ENCODE data around the gene P3H1.
"Not testable (repeated sequence)": the region's sequence is repeated elsewhere in the genome, so short reads cannot be mapped to it uniquely, and the experiment has no call there.

Gene P3H1, protein sequence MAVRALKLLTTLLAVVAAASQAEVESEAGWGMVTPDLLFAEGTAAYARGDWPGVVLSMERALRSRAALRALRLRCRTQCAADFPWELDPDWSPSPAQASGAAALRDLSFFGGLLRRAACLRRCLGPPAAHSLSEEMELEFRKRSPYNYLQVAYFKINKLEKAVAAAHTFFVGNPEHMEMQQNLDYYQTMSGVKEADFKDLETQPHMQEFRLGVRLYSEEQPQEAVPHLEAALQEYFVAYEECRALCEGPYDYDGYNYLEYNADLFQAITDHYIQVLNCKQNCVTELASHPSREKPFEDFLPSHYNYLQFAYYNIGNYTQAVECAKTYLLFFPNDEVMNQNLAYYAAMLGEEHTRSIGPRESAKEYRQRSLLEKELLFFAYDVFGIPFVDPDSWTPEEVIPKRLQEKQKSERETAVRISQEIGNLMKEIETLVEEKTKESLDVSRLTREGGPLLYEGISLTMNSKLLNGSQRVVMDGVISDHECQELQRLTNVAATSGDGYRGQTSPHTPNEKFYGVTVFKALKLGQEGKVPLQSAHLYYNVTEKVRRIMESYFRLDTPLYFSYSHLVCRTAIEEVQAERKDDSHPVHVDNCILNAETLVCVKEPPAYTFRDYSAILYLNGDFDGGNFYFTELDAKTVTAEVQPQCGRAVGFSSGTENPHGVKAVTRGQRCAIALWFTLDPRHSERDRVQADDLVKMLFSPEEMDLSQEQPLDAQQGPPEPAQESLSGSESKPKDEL

DNA sequence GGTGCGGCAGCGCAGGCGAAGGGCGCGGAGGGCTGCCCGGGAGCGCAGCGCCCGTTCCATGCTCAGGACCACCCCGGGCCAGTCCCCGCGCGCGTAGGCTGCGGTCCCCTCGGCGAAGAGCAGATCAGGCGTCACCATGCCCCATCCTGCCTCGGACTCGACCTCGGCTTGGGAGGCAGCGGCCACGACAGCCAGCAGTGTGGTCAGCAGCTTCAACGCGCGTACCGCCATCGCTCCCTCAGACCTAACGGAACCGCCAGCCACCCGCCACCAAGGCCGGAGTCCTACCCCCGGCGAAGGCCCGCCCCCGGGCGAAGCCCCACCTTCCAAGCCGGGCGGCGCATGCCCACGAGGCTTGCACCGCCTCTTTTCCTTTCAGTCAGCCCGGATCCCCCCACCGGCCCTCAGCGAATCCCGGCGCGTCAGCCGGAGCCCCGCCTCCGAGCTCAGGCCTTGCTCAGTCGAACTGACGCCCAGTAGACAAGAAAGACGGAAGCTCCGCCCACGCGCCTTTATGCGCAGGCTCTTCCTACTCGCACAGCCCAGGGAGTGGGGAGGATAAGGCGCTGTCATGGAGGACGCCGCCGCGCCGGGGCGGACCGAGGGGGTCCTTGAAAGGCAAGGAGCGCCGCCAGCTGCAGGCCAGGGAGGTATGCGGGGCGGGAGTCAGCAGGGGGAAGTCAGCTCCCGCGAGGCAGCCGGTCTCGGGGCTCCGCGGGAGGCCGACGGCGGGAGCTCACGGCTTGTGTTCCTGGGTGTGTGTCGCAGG, at the start of gene P3H1, which contains the start of gene C1orf50:
TSS of gene P3H1 (minus strand) at position 288 of the 769 bp plus-strand sequence. CDS start at position 231, 57 bp downstream.
TSS of gene C1orf50 (plus strand) at position 509 of the 769 bp plus-strand sequence. CDS start at position 572, 63 bp downstream.
- peak; percentile 100 for DNase-seq

DNA sequence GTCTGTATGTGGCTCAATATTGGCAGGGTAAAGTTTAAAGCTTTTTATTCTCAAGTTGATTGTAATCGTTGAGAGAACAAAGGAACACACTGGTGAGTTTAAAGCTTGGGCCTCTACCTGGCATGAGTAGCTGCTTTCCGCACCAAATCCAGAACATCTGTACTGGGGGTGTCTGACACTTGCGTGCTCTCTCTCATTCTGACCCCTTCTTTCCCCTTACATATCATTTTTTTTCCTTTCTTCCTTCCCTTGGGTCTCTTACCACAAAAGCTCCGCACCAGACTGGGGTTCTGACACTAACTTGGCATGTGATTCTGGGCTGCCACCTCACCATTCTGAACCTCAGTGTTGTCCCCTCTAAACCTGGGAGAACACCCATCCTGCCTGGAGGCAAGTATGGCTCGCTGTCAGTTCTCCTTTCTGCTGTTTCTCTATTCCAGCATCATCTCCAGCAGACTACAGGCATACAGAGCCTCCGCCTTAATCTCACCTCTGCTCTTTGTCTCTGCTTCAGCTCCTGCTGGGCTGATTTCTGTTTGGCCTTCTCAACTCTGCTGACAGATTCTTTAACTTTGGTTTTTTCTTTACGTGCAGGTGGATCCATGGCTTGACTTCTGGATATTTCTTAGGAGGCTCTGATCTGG, 49.2 kb upstream of the P3H1 start:
- DNase-seq: no peak

- not testable (repeated sequence) for DNase-seq
Measured at GRCh38 chr1:42814815-42815214, 48.0 kb upstream of the P3H1 start.

- DNase-seq: no peak
Measured at GRCh38 chr1:42807056-42807668, 40.3 kb upstream of the P3H1 start.

DNA sequence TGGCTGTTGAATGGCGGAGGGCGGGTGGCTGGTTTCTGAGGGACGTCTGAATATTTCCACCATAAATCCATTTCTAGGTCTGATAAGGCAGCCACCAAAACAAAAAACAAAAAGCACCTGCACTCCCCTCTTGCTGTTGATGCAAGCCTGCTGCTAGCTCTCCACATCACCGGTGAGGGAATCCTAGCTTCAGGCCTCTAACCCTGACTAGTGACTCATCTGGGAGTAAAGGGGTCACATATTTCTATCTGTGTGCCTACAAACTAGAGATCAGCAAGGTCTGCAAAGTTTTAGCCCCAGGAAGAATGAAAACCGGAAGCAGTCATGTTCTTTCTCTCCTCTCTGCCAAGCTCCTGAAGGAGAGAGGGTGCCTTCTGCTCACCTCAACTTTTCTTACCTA, 39.8 kb upstream of the P3H1 start:
- DNase-seq: no peak

- DNase-seq: no peak
Measured at GRCh38 chr1:42806171-42806570, 39.3 kb upstream of the P3H1 start.

- DNase-seq: no peak
Measured at GRCh38 chr1:42801832-42802473, 35.1 kb upstream of the P3H1 start.

GRCh38 chr1:42797979-42798378, 31.2 kb upstream of the P3H1 start:
- DNase-seq: no peak

DNA sequence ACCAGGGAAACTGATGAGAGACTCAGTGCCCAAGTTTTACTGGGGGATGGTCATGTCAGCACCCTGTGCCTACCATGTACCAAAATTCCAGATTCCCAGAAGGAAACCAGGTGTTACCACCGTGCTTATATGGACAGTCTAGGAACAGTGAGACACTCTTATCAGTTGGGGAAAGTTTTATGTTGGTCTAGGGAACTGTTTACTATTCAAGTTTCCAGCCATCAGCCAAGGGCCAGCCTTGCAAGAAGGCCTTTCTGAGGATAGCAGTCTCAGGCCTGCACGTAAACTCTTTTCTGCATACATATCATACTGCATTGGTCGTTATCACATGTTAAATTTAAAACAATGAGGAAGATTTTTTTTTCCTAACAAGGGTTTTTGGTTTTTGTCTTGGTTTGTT, 30.6 kb upstream of the P3H1 start:
- DNase-seq: no peak

- DNase-seq: no peak
Measured at GRCh38 chr1:42793824-42794223, 27.0 kb upstream of the P3H1 start.

GRCh38 chr1:42788021-42788420, 21.2 kb upstream of the P3H1 start:
- no peak for DNase-seq

DNA sequence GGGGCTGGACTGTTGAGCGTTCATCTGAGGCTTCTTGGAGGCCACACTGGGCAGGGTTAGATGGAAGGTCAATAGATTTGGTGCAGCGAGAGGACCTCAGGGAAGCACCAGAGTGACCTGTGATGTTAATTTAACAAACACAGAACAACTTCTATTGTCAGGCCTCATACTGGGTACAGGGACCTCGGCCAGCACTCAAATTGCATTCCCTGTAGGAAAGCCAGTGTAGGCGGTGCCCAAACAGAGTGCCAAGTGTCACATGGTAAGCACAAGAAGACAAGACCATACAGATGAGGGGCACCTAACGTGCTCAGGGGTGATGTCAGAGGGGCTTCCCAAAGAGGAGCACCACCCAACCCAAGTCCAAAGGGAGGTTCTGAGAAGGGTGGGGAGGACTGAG, 19.3 kb upstream of the P3H1 start:
- DNase-seq: no peak

DNA sequence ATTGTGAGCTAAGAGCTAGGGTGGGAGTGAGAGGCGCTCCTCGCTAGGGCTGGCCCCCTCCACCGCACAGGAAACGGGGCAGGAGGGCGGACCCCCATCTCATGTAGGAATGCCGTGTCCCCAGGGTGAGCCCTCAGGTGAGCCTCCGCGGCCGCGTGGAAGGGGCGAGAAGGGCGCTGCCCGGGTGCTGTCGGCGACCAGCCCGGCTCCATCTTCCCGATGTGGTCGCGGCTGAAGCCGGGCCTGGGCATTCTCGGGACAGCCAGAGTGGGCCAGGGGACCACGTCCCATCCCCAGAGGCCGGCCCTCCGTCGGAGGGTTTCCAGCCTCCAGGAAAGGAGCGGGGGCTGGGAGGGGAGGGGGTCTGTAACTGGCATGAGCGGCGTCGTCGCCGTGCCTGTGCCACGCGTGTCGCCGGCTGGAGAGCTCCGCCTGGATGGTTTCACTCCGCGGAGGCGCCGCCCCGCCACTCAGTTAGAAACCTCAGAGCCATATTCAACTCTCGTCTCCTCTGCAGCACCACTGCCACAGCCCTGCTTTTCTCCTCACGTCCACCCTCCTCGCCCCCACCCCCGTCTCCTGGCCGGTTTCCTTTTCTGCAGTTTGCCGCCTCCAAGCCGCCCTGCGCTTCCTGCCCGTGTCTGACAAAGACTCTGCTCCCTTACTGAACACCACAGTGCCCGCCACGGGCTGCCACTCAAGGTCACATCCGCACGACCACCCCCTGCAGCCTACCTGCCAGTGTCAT, 18.3 kb upstream of the P3H1 start, which contains the start of gene TMEM269:
TSS of gene TMEM269 (plus strand) at position 46 of the 748 bp plus-strand sequence. CDS start 4,903 bp downstream, outside the sequence.
- DNase-seq: no peak

DNA sequence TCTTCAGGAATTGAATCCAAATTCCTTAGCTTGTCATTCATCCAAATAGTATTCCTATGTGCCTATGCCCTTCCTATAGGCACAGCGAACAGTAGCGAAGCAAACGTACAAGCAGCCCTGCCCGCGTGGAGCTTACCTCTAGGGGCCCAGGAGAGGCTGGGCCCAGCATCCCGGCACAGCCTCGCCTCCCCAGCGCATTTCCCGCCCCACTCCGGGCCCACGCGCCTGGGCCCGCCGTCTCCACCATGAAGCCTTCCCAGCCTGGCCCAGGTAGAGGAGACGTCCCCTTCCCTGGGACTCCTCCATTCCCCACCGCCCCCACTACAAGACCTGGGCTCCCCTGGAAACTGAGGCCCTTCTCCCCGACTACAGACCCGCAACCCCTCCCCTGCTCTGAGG, 17.7 kb upstream of the P3H1 start:
- DNase-seq: no peak

DNA sequence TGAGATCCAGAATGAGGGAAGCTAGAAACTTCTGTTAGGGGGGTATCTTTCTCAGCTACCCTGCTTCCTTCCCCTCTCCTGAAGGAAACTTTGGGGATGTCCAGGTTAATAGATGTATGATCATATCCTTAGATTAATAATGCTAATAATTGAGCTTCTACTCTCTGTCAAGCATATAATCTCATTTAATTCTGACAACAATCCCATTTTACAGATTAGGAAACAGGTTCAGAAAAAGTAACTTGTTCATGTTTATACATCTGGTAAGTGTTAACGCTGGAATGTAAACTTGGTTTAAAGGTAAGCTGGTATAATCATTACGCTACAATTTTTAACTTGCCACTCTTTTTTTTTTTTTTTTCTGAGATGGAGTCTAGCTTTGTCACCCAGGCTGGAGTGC, 16.3 kb upstream of the P3H1 start:
- no peak for DNase-seq

DNA sequence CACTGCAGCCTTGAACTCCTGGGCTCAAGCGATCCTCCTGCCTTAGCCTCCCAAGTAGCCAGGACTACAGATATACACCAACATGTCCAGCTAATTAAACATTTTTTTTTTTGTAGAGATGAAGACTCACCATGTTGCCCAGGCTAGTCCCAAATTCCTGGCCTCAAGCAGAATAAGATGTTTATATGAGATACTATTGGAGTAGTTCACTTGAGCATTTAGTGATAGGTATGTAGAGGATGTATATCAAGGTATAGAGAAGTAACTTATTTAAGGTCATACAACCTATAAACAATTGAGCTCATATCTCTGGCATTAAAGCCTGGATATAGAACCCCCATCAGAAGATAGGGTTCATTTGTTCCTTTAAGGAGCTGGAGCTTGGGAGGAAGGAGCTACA, 13.3 kb upstream of the P3H1 start:
- no peak for DNase-seq

DNA sequence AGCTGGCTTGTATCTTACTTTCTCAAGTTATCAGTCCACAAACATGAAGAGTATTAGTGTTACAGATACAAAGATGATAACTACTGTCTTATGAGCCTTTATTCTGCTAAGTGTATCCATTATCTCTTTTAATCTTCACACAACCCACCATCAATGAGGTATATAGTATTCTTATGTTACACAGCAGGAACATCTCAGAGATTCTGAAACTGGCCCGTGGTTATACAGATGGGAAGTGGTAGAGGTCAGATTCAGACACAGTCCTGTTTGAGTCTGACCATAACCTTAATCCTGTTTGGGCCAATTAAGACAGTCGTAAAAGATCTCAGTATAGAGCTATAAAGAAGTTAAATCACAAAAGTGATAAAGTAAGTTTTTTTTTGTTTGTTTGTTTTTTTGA, 12.9 kb upstream of the P3H1 start:
- DNase-seq: no peak

DNA sequence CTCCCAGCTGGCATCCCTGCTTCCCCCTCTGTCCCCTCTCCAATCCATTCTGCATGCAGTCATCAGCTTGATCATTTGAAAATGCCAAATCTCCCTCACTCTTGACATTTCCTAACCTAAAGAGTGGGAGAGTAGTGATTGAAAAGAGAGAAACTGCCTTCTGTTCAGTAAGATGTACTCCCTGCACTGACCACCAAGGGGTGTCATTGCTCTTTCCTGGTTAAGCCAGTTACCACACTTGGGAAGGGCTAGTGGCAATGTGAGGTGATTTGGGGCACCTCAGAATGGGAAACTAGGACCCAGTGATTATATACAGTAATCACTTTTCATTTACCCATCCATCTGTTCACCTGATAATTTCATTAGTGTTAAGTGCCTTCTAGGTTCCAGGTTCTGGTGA, 11.0 kb upstream of the P3H1 start:
- DNase-seq: peak; percentile 43

- no peak for DNase-seq
Measured at GRCh38 chr1:42776502-42776901, 9.7 kb upstream of the P3H1 start.

DNA sequence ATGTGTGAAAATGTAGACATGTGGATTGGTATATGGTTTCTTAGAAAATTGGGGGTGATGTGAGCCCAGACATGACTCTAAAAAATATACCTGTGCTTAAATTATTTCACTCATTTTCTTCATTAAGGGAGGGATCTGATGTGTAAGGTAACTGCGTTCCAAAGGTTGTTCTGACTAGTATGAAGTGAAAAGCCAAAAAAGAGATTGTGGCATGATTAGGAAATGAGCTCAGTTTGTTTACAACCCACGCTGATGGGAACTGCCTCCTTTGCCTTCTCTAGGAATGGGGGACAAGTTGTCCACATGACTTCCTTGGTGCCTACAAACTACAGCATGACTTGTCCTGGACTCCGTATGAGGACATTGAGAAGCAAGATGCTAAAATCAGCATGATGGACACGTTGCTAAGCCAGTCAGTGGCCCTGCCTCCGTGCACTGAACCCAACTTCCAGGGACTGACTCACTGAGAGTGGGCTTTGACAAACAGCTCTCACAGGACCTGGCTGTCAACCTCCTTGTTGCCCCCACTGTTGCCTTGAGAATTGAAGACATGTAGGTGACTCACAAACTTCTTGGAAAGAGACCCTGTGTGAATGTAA, 8.2 kb upstream of the P3H1 start:
- DNase-seq: peak; percentile 58

GRCh38 chr1:42773420-42773819, 6.6 kb upstream of the P3H1 start:
- DNase-seq: no peak

All from inflammatory macrophage treated with lipopolysaccharide for 4 hours (primary cell).